ENCODE data around the gene ERFE. TPM values are rescaled to one million over a fixed set of nuclear protein-coding genes. Genes with fewer than 3 reads are reported as not detected.

Gene ERFE
- total RNA-seq, 2 experiments from 2014 or later, result not detected

- peaks cover 3% of the 10 kb centered on the region for H3K27me3 Mint-ChIP-seq
- no peaks in the 10 kb centered on the region for H3K9me3 Mint-ChIP-seq (ENCODE audit: low read depth)
- DNase-seq (no peak), ATAC-seq (no peak)
- H3K4me3 Mint-ChIP-seq, result no peak overlapping the region
- CTCF ChIA-PET, result no interaction called here
- H3K27ac Mint-ChIP-seq, result no peak overlapping the region
- H3K36me3 Mint-ChIP-seq, result no peaks in the 10 kb centered on the region
- H3K4me1 Mint-ChIP-seq, result no peaks in the 10 kb centered on the region
Measured at GRCh38 chr2:238122287-238123217, 36.2 kb upstream of the ERFE start.

GRCh38 chr2:238123218-238123971, 35.4 kb upstream of the ERFE start:
- Mint-ChIP-seq H3K36me3 (no peaks in the 10 kb centered on the region), H3K9me3 (ENCODE audit: low read depth) (no peaks in the 10 kb centered on the region), H3K4me1 (no peaks in the 10 kb centered on the region), H3K27ac (no peak overlapping the region), H3K4me3 (no peak overlapping the region), H3K27me3 (peaks cover 3% of the 10 kb centered on the region)
- DNase-seq (no peak), ATAC-seq (no peak)
- CTCF ChIA-PET, result no interaction called here

GRCh38 chr2:238123991-238124470, 34.7 kb upstream of the ERFE start:
- peaks cover under 1% of the 10 kb centered on the region for H3K27me3 Mint-ChIP-seq
- ATAC-seq (no peak), DNase-seq (no peak)
- H3K4me3 Mint-ChIP-seq, result no peak overlapping the region
- no peaks in the 10 kb centered on the region for H3K4me1 Mint-ChIP-seq
- H3K27ac Mint-ChIP-seq, result no peak overlapping the region
- H3K36me3 Mint-ChIP-seq, result no peaks in the 10 kb centered on the region
- no peaks in the 10 kb centered on the region for H3K9me3 Mint-ChIP-seq (ENCODE audit: low read depth)
- CTCF ChIA-PET, result no interaction called here

GRCh38 chr2:238124488-238125126, 34.2 kb upstream of the ERFE start:
- no peak overlapping the region for H3K4me3 Mint-ChIP-seq
- H3K27me3 Mint-ChIP-seq, result no peaks in the 10 kb centered on the region
- DNase-seq (no peak), ATAC-seq (no peak)
- CTCF ChIA-PET, result no interaction called here
- no peaks in the 10 kb centered on the region for H3K4me1 Mint-ChIP-seq
- no peaks in the 10 kb centered on the region for H3K9me3 Mint-ChIP-seq (ENCODE audit: low read depth)
- no peaks in the 10 kb centered on the region for H3K36me3 Mint-ChIP-seq
- H3K27ac Mint-ChIP-seq, result no peak overlapping the region

GRCh38 chr2:238125127-238125885, 33.5 kb upstream of the ERFE start:
- DNase-seq (no peak), ATAC-seq (no peak)
- H3K27me3 Mint-ChIP-seq, result no peaks in the 10 kb centered on the region
- H3K4me3 Mint-ChIP-seq, result no peak overlapping the region
- H3K36me3 Mint-ChIP-seq, result no peaks in the 10 kb centered on the region
- no peaks in the 10 kb centered on the region for H3K9me3 Mint-ChIP-seq (ENCODE audit: low read depth)
- H3K4me1 Mint-ChIP-seq, result no peaks in the 10 kb centered on the region
- CTCF ChIA-PET, result no interaction called here
- H3K27ac Mint-ChIP-seq, result no peak overlapping the region

- Mint-ChIP-seq H3K4me1 (no peaks in the 10 kb centered on the region), H3K9me3 (ENCODE audit: low read depth) (no peaks in the 10 kb centered on the region), H3K36me3 (no peaks in the 10 kb centered on the region), H3K27me3 (no peaks in the 10 kb centered on the region), H3K4me3 (no peak overlapping the region), H3K27ac (no peak overlapping the region)
- ATAC-seq (no peak), DNase-seq (no peak)
- CTCF ChIA-PET, result no interaction called here
Measured at GRCh38 chr2:238126338-238126737, 32.4 kb upstream of the ERFE start.

GRCh38 chr2:238126775-238127164, 32.0 kb upstream of the ERFE start:
- CTCF ChIA-PET, result no interaction called here
- Mint-ChIP-seq H3K27me3 (no peaks in the 10 kb centered on the region), H3K36me3 (no peaks in the 10 kb centered on the region), H3K27ac (no peak overlapping the region), H3K4me3 (no peak overlapping the region), H3K9me3 (ENCODE audit: low read depth) (no peaks in the 10 kb centered on the region), H3K4me1 (no peaks in the 10 kb centered on the region)
- ATAC-seq (no peak), DNase-seq (no peak)

GRCh38 chr2:238127165-238128060, 31.4 kb upstream of the ERFE start:
- Mint-ChIP-seq H3K36me3 (no peaks in the 10 kb centered on the region), H3K4me1 (no peaks in the 10 kb centered on the region), H3K27ac (no peak overlapping the region), H3K27me3 (no peaks in the 10 kb centered on the region), H3K4me3 (no peak overlapping the region), H3K9me3 (ENCODE audit: low read depth) (no peaks in the 10 kb centered on the region)
- CTCF ChIA-PET, result no interaction called here
- peak; percentile 69 for ATAC-seq
- no peak for DNase-seq

GRCh38 chr2:238128061-238128440, 30.7 kb upstream of the ERFE start:
- DNase-seq (no peak), ATAC-seq (no peak)
- Mint-ChIP-seq H3K9me3 (ENCODE audit: low read depth) (no peaks in the 10 kb centered on the region), H3K36me3 (no peaks in the 10 kb centered on the region), H3K27me3 (no peaks in the 10 kb centered on the region), H3K27ac (no peak overlapping the region), H3K4me1 (no peaks in the 10 kb centered on the region), H3K4me3 (no peak overlapping the region)
- CTCF ChIA-PET, result no interaction called here

GRCh38 chr2:238128534-238129001, 30.2 kb upstream of the ERFE start:
- ATAC-seq (no peak), DNase-seq (no peak)
- Mint-ChIP-seq H3K9me3 (ENCODE audit: low read depth) (no peaks in the 10 kb centered on the region), H3K4me1 (no peaks in the 10 kb centered on the region), H3K27me3 (no peaks in the 10 kb centered on the region), H3K4me3 (no peak overlapping the region), H3K27ac (no peak overlapping the region), H3K36me3 (no peaks in the 10 kb centered on the region)
- CTCF ChIA-PET, result no interaction called here

- no peaks in the 10 kb centered on the region for H3K4me1 Mint-ChIP-seq
- H3K9me3 Mint-ChIP-seq (ENCODE audit: low read depth), result no peaks in the 10 kb centered on the region
- no peak overlapping the region for H3K27ac Mint-ChIP-seq
- H3K4me3 Mint-ChIP-seq, result no peak overlapping the region
- CTCF ChIA-PET, result no interaction called here
- no peaks in the 10 kb centered on the region for H3K27me3 Mint-ChIP-seq
- H3K36me3 Mint-ChIP-seq, result no peaks in the 10 kb centered on the region
- ATAC-seq, result no peak
- no peak for DNase-seq
Measured at GRCh38 chr2:238129166-238130010, 29.4 kb upstream of the ERFE start.
